D721Med (cell line): Measurements from ENCODE around the gene MGAT5.

Experiments
- DNase-seq: peaks from one replicate; pipeline ENCODE4 v3.0.0; 2011; ENCODE audit warnings: low spot score; ENCODE audit not compliant: insufficient read length
- FAIRE-seq: peaks from 2 replicates; lab custom pipeline; 2011; peaks lifted over from hg19 to GRCh38; lab: Jason Lieb, UNC
- TF ChIP-seq, protein P1 (sequence below): IDR thresholded peaks from 2 replicates; pipeline ENCODE4 v1.5.1; 2012; ENCODE audit warnings: mild to moderate bottlenecking, control low read depth; ENCODE audit not compliant: insufficient read depth; ENCODE audit errors: missing control alignments

MGAT5 gene

GRCh38 chr2:134416637-134417036, 162.8 kb downstream of the MGAT5 start:
- TF ChIP-seq, protein P1, sequence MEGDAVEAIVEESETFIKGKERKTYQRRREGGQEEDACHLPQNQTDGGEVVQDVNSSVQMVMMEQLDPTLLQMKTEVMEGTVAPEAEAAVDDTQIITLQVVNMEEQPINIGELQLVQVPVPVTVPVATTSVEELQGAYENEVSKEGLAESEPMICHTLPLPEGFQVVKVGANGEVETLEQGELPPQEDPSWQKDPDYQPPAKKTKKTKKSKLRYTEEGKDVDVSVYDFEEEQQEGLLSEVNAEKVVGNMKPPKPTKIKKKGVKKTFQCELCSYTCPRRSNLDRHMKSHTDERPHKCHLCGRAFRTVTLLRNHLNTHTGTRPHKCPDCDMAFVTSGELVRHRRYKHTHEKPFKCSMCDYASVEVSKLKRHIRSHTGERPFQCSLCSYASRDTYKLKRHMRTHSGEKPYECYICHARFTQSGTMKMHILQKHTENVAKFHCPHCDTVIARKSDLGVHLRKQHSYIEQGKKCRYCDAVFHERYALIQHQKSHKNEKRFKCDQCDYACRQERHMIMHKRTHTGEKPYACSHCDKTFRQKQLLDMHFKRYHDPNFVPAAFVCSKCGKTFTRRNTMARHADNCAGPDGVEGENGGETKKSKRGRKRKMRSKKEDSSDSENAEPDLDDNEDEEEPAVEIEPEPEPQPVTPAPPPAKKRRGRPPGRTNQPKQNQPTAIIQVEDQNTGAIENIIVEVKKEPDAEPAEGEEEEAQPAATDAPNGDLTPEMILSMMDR = no peak
- DNase-seq (no peak), FAIRE-seq (no peak)

GRCh38 chr2:134417968-134418582, 164.2 kb downstream of the MGAT5 start:
- no peak for FAIRE-seq
- TF ChIP-seq, protein P1 = no peak
- DNase-seq = no peak

- DNase-seq (no peak), FAIRE-seq (no peak)
- TF ChIP-seq, protein P1 = no peak
Measured at GRCh38 chr2:134420259-134420658, 166.4 kb downstream of the MGAT5 start.

- FAIRE-seq (no peak), DNase-seq (no peak)
- TF ChIP-seq, protein P1 = no peak
Measured at GRCh38 chr2:134420920-134421319, 167.0 kb downstream of the MGAT5 start.

- TF ChIP-seq, protein P1 = no peak
- DNase-seq (no peak), FAIRE-seq (no peak)
Measured at GRCh38 chr2:134421556-134422328, 167.9 kb downstream of the MGAT5 start.

DNA sequence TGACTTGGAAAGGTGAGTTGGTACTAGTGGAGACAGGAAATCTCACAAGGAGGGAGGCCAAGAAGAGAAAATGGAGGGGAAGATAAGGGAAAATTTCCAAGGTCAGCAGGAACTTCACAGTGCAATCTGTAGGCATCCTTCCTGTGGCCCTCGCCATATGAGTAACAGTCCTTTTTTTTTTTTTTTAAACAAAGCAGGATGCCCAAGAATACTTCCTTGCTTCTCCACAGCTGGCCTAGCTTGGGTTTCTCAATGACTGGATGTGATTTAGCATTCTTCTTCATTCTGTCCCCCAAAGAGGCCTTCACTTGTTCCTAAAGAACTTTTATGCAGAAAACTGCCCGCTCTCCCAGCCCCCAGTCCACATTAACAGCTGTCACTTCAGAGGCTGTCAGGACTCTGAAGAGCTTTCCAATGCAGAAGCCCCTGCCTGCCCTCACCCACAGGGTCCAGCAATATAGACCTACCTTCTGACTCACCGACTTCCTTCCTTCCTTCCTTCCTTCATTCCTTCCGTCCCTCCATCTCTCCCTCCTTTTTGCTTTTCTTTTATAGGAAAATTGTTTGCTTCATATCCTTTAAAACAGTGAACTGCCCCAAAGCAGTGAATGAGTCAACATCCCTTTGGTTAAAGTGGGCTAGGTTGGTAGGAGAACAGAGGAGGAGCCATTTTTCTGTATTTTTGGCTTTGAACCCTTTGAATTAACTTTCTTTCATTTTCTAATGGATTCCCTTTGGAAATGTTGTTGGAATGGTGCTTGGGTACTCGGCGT, 172.0 kb downstream of the MGAT5 start:
- FAIRE-seq (no peak), DNase-seq (no peak)
- TF ChIP-seq, protein P1 = no peak
